Hypothalamus (tissue), 51 donors: ENCODE data around the gene CD109.
"Not testable (repeated sequence)": the region's sequence is repeated elsewhere in the genome, so short reads cannot be mapped to it uniquely, and the experiment has no call there.

Experiments used
- DNase-seq, 51 donors: peaks; one replicate each; lab custom pipeline; 2025; lab: John Stamatoyannopoulos, UW

CD109 gene

GRCh38 chr6:73680289-73680918, 15.6 kb upstream of the CD109 start:
- DNase-seq, result no peak

GRCh38 chr6:73683574-73683973, 12.4 kb upstream of the CD109 start:
- DNase-seq, result not testable (repeated sequence)

- DNase-seq, result no peak
These were observed 7.7 kb upstream of the CD109 start for GRCh38 chr6:73688351-73688750.

DNA sequence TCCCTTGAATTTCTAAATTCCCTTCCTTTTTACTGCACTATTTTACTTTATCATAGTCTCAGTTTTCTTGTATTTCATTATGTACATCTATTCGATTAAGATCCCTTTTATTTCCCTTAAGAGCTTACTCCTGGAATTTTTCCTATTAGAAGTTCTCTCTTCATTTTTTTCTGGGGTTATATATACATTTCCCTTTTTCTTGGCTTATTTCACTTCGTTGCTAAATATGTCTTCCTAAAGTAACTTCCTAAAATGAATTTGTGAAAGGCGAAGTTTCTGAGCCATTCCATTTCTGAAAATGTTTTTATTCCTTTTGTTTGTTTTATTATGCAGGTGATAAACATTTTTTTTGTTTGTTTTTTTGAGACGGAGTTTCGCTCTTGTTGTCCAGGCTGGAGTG, 5.9 kb upstream of the CD109 start:
- DNase-seq, result no peak

DNA sequence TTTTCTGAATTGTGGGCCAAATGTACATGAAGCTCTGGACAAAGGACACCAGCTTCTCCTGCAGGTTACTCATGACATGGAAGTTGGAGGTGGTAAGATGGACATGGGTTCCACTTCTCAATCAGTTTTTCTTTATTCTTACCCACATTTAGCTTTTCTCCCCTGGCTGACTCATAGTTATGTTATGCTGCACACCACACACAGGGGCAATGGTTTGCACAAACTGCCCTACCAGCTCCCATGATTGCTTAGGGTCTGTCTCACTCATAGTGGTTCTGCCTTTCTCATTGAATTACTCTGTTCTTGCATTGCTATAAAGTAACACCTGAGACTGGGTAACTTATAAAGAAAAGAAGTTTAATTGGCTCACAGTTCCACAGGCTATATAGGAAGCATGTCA, 4.5 kb upstream of the CD109 start:
- no peak for DNase-seq

DNA sequence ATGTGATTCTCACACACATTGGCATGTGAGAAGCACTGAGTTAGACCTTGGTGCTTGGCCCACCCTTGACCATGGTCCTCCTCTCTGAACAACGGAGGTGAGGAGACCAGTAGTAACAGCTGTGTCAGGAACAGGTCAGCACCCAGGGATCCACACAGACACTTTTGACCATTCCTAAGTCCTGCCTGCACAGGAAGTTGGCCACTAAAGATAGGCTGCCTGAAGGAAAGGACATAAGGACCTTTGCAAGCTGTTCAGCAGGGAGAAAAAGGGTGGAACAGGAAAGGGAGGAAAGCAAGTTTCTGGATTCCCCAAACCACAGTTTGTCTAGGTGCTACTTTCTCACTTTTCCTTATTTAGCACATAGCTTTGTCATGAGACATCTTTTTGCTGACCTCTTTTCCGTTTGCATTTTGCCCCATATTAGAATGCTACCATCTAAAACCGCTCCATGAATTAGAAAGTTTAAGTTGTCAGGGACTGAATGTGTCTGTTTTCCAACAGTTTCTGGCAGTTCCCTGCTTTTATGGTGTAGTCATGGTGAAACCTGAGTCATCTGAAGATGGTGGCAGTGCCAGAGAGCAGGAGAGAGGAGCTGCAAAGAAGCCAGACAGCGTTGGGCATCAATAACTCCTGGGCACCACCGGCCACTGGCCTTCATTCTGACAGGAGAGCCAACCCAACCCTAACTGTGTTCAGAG, 1.1 kb upstream of the CD109 start:
- DNase-seq, result peak in 25 of 51 donors; percentile 2 to 58 (median 22)

GRCh38 chr6:73696966-73697655, 1.1 kb downstream of the CD109 start:
- no peak for DNase-seq

GRCh38 chr6:73699676-73700459, 3.9 kb downstream of the CD109 start:
- DNase-seq, result no peak

- DNase-seq, result peak in 1 of 51 donors; percentile 13
These were observed 6.4 kb downstream of the CD109 start for GRCh38 chr6:73702444-73702843.

DNA sequence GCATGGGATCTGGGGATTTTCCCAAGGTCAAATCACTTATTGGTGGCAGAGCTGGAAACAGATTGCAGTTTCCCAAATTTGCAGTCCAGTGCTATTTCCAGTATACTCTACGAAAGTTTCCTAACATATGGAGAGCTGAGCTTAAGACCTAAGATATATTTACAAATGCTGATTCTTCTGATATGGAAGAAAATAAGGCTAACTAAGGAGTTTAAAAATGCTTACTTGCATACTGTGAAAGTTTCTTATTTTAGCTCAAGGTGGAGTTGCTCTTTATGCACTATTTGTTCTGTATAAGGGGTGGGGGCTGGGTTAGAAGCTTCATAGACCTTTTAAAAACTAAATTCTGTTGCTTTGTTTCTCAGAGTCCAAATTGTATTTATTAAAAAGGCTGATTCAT, 7.5 kb downstream of the CD109 start:
- DNase-seq, result no peak

DNA sequence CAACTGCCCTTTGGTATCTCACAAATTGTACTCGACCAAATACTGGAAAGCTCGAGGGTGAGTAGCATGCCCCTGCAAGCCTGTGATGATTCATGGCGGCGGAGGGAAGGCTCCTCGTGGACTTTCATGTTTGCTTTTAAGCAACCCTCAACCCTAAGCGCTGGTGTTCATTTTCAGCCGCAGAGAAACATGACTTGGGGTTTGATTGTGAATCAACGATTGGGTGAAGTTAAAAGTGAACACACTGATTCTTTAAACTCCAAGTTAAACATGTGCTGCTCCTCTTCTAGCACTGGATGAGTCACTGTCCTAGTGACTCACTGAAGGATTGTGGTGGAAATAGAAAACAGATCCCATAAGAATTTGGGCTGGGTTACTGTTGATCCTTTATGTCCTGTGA, 8.3 kb downstream of the CD109 start:
- DNase-seq, result peak in 1 of 51 donors; percentile 16

GRCh38 chr6:73704798-73705197, 8.8 kb downstream of the CD109 start:
- DNase-seq, result no peak

GRCh38 chr6:73706971-73707370, 11.0 kb downstream of the CD109 start:
- DNase-seq, result no peak

- DNase-seq, result no peak
These were observed 14.5 kb downstream of the CD109 start for GRCh38 chr6:73710470-73710869.

DNA sequence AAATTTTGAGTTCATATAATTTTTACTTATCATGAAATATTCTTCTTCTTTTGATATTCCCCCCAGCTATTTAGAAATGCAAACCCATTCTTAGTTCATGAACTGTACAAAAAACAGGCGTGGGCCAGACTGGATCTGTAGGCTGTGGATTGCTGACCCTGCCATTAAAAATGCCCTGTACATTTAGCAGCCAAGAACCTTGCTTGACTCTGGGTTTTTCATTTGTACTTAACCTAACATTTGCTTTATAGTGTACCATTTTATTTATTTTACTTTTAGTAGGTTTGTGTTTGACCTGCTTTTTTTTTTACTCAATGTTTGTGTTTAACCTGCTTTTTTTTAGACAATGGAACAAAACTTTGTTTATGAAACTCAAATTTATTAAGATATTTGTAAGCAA, 14.9 kb downstream of the CD109 start:
- no peak for DNase-seq

DNA sequence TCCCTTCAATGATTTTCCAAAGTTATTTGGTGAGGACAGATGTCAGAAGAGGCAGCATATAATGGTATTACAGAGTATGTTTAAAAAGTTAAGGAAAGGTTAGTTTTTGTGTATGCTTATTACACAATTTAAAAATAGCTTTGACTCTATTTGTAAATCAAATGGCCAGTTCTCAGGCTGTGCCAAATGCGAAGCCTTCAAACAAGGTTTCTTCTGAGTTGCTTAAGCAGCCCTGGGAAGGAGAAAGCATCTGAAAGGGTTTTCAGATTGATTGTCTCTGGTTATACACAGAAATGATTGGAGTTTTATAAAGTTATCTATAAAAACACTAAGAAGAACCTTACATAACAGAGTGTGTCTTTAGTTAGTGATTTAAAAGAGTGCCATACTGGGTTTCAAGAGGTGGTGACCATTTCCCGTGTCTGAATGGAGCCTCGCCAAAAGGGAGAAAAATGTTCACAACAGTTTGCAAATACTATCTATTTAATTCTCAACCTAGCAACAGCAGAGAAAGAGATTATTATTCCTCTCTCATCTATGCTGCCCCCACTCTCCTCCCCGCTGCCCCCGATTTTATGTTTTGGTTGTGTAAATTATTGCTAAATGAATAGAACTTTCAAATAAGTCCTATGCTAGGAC, 16.7 kb downstream of the CD109 start:
- peak in 1 of 51 donors; percentile 3 for DNase-seq

DNA sequence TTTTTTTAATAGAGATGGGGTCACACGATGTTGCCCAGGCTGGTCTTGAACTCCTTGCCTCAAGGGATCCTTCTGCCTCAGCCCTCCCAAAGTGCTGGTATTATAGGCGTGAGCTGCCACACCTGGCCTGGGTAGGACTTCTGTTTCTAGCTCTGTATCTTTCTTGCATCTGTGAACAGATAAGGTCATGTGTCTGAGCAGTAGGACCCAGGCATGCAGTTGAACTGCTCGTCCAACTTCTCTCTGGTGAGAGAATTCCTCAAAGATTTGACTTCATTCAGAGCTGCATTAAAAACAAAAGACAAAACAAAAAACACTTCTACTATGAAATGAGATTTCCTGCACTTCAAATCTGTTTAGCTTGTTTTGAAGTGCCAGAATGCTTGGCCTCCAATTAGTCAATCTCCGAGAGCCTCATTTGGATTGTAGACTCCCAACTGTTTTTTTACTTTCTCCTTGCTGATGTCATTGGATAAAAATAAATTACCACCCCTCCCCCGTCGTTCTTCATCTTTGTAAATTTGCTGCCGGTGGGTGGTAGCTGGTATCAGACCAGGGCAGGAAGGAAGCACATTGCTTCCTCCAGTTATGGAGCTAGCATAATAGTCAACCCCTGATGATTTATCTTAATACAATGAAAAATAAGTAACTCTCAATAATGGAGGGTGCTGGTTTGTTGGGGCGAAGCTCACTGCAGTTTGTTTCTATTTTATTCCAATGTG, 17.6 kb downstream of the CD109 start:
- no peak for DNase-seq

DNA sequence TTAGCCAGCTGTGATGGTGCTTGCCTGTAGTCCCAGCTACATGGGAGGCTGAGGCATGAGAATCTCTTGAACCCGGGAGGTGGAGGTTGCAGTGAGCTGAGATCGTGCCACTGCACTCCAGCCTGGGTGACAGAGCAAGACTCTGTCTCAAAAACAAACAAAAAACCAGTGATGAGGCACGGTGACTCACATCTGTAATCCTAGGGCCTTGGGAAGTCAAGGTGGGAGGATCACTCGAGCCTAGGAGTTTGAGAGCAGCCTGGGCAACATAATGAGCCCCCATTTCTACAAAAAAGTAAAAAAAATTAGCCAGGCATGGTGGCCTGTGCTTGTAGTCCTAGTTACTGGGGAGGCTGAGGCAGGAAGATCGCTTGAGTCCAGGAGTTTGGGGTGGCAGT, 19.1 kb downstream of the CD109 start:
- not testable (repeated sequence) for DNase-seq

- no peak for DNase-seq
These were observed 23.0 kb downstream of the CD109 start for GRCh38 chr6:73719046-73719445.
